ENCODE data around the gene POLR1E.

DNA sequence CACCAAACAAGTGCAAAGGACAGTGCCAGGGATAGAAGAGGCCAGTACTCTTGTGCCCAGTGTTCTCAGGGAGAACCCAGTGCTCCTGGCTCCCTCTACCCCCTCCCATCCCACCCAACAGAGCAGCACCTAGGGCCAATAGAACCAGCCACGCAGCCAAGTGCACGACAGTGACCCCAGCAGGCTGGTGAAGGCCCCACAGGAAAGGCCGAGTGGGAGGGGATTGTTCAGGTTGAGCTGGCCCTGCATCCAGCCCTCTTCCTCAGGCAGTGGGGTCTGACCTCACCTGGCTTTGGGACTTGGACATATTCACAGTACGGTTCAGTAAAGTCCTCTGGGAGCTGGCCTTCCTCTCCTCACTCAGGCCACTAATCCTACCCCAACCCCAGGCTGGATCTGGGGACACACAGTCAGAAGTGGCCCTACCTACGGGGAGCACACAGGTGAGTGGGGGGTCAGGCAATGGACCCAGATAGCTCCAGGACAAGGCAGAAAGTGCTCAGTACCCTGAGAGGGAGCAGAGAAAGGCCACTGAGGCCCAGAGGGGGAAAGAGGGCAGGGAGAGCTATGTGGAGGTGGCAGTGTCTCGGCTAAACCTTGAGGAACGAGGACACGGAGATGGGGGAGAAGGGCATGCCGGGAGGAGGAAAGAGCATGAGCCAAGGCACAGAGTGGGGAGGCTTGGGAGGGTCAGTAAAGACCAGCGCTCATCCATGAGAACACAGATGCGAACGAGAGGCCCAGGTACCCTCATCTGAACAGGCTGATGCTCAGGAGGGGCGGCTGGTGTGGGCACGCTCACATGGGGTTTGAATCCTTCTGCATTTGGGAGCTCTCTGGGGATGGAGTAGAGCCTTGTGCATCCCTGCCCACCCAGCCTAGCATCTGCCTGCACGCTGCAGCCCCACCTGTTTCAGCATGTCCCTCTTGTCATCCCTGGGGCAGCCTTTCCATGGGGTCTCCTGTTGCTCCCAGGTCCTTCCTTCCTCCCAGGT lies 25.6 kb downstream of the POLR1E start:
- TF ChIP-seq POLR2A (IDR thresholded peaks at IDR 0.05), result no peak
- TF ChIP-seq, protein P1, sequence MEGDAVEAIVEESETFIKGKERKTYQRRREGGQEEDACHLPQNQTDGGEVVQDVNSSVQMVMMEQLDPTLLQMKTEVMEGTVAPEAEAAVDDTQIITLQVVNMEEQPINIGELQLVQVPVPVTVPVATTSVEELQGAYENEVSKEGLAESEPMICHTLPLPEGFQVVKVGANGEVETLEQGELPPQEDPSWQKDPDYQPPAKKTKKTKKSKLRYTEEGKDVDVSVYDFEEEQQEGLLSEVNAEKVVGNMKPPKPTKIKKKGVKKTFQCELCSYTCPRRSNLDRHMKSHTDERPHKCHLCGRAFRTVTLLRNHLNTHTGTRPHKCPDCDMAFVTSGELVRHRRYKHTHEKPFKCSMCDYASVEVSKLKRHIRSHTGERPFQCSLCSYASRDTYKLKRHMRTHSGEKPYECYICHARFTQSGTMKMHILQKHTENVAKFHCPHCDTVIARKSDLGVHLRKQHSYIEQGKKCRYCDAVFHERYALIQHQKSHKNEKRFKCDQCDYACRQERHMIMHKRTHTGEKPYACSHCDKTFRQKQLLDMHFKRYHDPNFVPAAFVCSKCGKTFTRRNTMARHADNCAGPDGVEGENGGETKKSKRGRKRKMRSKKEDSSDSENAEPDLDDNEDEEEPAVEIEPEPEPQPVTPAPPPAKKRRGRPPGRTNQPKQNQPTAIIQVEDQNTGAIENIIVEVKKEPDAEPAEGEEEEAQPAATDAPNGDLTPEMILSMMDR (IDR thresholded peaks at IDR 0.05), result no peak
